ELF-1 (cell line): ENCODE data around the gene ZC3H4.
"Not testable (repeated sequence)": the region's sequence is repeated elsewhere in the genome, so short reads cannot be mapped to it uniquely, and the experiment has no call there.

ENCODE experiments used
- DNase-seq: peaks from one replicate; pipeline ENCODE4 v3.0.0-alpha.2; 2016; ENCODE audit warnings: low read depth, low spot score

The ZC3H4 gene

DNA sequence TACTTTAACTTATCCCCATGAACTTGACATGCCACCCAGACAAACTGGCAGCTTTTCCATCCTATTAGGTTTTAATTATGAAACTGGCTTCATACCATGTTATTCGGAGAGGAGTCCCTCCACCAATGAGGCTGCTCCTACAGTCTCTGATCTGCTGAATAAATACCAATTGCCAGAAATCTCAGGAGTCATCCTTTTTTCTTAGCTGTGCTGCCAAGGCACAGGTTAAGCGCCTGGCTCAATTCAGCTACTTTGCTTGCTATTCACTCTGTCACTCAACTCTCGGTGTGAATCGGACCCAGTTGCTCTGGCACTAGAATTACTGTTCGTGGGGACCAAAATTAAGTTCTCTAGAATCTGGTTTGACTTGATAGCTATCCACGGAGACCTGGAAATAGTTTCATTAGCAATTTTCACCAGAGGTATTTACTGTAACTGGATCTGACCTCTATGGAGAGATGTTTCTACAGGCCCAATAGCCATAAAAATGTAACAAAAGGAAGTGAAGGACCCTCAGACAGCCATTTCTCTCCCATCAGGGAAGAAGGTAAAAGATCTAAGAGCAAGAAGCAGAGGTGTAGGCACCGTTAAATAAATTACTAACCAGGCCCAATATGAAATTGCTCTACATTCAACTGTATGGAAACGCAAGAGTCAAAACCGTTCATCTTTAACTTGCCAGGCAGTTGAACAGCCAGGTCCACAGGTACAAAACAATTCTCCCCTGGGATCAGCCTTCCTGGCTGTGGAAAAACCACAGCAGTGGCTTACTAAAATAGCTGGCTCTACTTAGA, 5.4 kb downstream of the ZC3H4 start:
- DNase-seq, result no peak

DNA sequence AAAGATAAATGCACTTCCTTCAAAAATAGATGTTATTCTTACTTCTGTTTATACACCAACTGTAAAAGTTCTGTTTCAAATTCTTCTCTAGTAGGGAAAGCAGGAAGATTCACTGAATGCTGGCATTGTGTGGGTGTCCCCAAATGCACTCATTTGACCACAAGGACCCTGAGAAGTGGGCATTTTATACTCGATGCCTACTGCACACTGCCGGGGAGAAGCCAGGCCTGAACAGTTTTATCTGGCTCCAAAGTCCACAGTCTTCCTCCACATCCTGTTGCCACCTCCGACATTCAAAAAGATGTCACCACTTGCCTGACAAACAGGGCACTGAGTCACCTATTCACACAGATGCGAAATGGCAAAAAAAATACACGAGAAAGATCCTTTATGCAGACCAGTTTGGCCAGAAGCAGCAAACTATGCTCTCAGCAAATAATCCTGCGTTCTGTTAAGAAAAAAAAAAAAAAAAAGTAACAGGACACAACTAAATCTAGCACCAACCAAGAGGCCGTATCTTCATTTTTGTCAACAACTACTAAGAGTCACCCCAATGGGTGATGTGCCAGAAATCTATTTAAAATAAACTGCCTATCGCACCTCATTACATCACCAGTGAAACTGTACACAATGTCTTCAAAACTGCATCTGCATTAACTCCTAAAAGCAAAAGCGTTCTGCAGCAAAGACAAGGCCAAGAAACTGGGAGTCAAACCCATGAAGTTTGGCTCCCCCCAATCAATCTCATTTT, 6.2 kb downstream of the ZC3H4 start:
- DNase-seq, result no peak

DNA sequence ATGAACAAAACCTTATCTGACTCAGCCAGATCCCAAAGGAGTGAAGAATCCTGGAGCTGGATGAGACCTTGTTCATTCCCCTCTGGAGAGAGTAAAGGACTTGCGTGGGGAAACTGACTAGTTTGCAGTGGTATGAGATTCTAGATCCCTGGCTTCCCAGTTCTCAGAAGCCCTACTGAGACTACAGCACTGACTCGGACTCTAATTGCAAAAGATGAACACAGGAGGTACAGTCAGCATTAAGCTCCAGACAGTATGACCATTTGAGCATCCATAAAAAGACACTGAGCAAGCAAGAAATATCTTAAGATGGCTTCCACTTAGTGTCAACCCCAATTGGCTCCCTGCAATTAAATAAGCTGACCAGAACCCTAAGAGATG, 6.8 kb downstream of the ZC3H4 start:
- no peak for DNase-seq

DNA sequence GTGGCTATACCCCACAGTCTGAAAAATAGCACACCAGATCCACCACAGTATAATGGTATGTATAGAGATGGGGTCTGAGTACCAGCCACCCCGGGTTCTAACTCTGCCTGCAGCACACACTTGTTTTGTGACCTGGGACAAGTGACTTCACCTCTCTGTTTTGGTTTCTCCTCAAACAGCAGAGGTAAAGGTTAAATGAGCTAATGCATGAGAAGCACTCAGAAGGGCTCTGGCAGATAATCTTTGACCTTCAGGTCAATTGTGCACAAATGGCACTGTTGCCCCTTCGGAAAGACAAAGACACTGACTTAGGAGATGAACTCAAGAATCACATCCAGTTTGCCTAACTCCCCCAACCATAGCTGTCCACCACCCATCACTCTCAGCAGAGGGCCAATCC, 7.7 kb downstream of the ZC3H4 start:
- no peak for DNase-seq

DNA sequence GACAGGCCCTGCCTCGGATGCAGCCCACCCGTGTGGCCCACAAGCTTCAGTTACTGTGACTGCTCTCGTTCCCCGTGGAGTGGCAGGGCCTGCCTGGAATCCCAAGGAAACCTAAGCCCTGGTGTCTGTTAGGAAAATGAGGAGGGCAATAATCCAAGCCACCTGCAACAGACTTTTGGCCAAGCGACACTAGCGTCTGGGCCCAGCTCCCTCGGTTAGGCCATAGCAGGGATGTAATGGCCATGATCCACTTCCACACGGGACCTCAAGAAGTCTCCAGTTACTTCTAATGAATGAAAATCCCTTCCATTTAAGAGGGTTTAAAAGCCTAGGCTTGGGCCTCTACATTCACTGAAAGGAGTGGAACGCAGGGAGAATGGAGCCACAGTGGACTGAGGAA, 8.9 kb downstream of the ZC3H4 start:
- no peak for DNase-seq

DNA sequence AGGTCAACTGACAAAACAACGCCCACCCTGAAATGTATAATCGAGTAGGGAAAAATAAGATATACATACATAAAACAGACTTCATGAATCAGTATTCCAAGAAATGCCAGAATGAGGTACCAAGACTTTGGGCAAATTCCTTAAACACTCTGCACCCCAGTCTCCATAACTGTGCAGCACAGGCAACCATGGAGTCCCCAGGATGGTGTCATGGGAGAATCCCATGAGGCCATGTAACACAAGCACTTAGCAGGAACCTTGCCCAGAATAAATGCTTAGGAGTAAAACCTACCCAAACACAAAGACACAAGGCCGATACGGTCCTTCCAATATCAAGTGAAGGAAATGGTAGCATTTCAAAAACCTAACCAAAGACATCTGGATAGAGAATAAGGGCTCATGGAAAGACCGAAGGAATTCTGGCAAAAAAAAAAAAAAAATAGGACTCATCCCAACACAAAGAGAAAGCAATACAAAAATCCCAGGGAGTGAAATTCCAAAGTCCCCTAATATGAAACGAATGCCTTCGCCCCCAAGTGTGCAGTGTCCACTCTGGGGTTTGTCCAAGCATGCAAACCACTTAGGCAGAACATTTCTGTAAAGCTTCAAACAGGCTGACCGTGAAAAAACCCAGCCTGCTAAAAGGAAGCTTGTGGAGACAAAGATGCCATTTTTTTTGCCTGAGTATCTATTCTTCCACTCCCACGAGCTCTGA, 11.1 kb downstream of the ZC3H4 start:
- DNase-seq, result no peak

DNA sequence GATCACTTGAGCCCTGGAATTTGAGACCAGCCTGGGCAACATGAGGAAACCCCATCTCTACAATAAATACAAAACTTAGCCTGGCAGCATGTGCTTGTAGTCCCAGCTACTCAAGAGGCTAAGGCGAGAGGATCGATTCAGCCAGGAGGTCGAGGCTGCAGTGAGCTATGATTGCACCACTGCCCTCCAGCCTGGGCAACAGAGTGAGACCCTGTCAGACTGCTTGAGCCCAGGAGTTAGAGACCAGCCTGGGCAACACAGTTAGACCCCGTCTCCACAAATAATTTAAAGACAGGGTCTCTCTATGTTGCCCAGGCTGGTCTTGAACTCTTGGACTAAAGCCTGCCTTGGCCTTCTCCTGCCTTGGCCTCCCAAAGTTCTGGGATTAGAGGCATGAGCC, 12.5 kb downstream of the ZC3H4 start:
- DNase-seq, result not testable (repeated sequence)

DNA sequence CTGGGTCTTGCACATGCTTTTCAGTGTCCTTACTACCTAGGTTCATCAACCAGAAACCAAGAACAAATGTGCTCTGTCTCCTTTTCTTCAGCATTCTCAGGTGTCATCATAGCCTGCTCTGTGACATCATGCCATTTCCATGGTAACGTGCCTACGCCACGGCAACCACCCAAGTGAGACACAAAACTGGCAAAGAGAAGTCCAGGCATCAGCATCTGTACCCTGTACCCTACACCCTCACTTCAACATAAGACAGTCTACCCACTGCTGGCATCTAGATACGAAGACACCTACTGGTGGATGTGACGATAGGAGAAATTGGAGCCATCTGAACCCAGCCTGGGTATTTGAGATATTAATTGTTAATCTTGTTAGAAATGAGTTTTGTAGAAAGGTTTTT, 13.3 kb downstream of the ZC3H4 start:
- no peak for DNase-seq

DNA sequence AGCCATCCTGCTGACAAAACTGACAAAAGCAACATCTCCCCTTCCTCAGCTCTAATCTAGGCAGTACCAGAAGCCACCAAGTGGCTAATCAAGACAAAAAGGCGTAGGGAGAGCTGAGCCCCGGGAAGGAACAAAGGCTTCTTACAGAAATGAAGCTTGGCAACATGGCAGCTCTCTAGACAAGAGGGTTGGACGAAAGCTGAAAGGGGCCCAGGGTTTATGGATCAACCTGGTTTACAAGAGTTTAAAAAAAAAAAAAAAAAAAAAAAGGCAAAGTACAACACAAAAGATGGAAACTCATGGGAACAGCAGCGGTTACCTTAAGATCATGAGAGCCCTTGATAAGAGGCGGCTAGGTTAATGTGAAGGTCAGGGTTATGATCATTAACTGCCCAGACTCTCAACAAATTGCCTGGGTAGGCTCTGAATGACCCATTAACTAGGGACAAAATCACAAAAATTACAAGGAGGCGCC, 14.0 kb downstream of the ZC3H4 start:
- no peak for DNase-seq

DNA sequence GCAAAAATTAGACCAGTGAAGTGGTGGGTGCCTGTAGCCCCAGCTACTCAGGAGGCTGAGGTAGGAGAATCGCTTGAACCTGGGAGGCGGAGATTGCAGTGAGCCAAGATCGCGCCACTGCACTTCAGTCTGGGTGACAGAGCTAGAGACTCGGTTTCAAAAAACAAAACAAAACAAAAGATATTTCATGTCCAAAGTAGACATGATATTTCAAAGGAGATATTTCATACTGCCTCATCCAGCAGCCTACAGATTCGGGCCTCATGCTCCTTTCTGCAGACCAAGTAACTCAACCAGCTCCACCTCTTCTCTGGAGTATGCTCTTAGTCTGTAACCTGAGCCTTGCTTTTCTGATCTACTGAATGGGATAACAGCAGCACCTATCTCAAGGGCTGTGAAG, 15.0 kb downstream of the ZC3H4 start:
- no peak for DNase-seq

DNA sequence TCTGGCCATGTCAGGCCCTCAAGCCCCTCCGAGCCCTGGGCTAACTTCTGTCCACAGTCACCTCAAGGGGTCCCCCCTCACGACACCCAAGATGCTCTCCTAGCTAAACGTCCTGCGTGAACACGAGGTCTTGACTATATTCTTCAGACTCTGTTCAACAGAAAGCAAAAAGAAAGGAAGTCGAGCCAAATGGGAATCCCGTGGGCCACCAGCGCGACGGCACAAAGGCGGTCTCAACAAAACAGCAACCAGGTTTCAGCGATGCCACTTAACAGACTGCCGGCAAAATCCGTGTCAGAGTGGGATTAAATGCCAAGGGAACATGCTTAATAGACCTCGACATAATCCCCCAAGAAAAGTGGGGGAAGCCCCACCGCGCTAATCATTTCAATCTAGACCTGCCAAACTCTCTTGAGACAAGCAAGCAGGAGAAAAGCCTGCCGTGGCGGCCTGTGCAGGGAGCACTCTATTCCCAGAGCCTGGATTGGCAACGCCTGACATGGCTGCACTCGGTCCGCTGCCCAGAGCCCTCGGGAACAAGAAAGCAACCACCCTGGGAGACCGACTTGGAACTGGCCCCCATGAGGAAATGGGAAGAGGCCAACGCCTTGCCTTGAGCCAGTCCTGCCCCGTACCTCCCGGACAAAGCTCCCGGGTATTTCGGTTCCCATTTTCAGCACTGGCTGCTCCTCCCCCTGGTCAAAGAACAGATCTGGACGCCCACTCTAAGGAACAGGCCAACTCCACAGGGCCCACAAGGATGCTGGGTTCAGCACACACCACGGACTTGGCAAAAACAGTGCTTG, 16.0 kb downstream of the ZC3H4 start:
- DNase-seq, result no peak

DNA sequence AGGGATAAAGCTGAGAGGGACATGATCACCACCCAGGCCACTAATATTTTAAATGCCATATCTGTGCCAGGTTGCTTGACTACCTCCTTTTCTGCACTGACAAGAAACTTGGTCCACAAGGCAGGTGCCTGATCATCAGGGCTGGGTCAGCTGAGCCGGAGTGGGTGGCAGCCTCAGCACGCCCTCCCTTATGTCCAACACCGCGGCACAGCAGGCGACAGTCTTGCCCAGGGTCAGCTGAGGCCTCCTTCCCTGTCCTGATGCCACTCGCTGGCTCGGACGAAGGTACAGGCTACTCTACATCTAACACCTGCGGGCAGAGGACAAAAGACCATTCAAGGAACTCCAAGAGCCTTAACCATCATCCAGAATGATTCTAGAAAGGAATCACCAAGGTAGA, 16.9 kb downstream of the ZC3H4 start:
- DNase-seq, result no peak

DNA sequence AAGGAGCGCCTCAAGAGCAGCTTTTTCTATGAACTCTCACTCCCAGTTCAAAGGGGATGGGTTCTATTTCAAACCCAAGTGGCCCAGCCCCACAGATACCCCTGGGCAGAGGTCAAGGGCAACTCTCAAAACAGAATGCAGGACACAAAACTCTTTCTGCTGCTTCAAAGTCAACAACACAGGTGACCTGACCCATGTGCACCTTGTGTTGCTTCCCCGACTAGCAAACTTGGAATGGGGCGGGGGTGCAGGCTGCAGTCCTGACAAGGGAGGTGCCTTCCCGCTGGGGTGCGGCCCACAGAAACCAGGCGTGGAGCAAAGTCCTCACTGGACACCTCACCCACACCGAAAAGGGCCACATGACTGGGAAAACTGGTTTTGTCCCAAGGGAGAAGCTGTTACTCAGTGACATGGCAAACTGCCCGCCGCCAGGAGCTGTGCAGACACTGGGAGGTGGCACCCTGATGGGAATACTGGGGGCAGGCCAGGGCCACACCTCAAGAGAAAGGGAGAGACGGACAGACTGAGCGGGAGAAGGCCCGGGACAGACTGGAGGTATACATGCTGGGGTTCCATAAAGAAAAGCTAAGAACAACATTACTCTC, 17.4 kb downstream of the ZC3H4 start:
- DNase-seq, result no peak

DNA sequence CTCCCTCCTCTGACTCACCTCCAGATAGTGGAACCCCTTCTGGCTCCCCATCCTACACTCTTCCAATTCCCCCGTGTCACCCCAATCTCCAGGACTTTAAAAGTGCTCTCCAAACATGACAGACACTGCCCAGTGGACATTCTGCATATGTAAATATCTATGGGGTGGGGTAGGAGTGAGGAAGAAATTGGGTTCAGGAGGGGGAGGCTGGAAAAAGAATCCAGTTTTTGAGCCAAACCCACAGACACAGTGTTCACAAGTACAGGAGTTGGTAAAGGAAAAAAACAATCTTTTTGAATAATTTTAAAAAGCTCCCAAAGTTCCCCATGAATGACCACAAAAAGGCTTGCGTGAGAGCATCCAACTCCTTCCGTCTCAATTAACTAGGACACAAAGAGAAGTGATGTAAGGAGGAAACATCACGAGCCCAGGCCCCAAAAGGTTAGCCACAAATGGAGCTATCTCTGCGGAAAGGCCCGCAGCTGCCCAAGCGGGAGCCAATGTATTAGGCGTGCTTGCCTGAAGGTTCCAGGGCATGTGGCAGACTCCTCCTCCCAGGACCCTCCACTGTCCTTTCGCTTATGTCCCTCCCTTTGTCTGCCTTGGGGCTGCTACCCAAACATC, 18.0 kb downstream of the ZC3H4 start:
- DNase-seq, result no peak

DNA sequence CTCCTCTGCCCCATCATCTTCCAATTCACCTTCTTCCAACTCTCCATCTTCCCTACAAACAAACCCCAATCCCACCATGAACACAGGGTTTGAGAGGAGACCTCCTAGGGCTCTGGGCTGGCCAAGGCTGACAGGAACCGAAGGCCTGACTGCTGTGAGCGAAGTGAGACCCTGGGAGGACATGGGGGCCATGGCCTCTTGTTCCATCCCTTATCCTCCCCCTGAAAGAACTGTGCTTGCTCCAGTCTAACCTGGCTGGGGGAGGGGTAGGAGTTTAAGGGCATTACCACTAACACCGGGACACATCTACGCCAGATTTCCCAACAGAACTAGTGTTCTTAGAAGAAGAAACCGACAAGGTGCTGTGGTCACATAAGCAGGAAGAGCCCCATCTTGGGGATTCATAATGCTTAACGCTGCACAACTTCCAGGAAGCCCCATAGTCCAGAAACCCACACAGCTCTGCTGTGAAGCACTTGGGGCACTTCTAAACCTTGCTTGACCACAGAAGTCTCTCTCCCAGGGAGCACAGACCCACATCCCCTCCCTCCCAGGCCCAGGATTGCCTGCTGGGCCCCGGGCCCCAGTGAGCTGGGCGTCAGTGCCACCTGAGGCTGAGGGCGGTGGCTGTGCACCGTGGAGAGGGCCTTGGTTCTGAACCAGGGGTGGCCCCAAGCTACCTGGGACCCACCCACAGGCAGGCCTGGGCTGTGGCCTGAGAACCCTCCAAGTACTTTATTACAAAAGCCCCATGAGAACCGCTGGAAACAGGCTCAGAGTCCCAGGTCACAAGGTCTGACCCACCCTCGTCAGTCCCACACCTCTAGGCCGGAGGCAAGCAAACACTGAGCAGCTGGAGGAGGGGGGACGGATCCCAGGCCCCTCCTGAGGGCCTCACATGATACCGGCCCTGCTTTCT, 18.8 kb downstream of the ZC3H4 start:
- no peak for DNase-seq

DNA sequence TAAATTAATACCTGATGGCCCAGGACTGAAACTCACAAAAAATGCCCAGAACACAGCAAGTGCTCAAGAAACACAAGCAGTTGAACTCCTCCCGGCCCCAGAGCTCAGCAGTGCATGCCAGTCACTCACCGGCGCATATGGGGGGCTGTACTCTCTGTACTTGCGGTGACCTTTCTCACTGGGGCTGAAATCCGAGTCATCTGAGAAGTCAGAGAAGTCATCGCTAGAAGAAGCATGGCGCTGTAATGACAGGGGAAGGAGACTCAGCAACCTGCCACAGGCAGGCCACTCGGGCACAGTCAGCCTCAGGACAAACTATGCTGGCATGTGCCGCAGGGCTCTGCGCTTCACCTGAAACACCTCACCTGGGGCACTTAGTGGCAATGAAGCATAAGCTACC, 19.7 kb downstream of the ZC3H4 start:
- DNase-seq, result no peak

DNA sequence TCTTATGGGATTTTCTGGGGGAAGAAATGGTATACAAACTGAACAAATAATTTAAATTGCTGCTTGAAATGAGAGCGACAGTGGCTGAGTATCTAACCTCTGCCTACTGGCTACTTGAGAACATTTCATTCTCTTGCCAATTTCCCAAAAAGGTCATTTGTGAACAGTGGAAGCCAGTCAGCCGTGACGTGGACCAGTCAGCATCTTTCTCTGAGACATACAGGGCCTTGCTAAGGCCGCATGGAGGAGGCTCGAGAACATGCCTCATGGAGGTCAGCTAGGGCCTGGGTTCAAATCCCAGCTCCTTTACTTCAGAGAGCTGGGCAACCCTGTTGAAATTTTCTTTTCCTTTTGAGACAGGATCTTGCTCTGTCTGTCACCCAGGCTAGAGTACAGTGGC, 20.3 kb downstream of the ZC3H4 start:
- DNase-seq, result no peak

DNA sequence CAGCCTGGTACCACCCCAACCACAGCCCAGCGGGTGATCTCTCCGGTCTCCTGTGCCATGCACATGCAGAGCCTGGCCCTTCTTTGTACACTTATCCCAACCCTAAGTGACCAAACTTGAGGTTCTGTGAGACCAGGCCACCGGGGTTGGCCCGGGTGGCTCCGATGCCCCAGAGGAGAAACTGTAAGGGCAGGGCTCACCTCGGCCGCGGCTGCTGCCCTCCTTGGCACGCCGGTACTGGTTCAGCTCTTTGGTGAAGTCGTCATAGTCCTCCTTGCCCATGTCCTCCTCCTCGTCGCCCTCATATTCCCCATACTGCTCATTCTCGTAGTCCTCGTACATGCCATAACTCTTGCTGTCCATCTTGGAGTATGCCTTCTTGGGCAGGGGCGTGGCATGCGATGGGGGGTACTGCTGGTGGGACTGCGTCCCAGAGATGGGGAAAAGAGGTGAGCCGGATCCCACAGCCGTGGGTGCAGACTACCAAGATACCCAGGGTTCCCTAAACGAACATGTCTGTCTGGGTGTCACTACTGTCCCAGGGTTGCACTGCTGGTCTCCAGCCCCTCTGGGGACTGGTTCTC, 23.7 kb downstream of the ZC3H4 start:
- no peak for DNase-seq

DNA sequence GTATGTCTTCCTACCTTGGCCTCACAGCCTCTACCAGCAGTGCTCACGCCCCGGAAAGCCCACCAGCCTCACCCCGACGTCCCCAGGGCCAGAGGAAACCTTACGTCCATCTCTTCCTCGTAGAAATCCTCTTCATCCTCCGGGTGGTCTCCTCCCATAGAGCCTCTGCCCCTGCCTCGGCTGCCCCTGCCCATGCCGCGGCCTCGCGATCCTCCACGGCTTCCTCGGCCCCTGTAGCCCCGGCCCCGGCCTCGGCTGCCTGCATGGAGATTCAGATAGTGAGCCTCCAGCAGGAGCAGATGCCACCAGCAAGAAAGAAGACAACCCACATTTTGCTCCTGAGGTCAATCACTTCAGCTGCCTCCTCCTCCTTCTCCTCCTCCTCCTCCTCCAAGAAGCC, 27.3 kb downstream of the ZC3H4 start:
- DNase-seq, result no peak
